Smooth muscle cell (in vitro differentiated cells): ENCODE results near the gene OBP2A. TPM values are rescaled to one million over a fixed set of nuclear protein-coding genes. Genes with fewer than 3 reads are reported as not detected.
"Not testable (repeated sequence)": the region's sequence is repeated elsewhere in the genome, so short reads cannot be mapped to it uniquely, and the experiment has no call there.

ENCODE experiments used
- DNase-seq: peaks from one replicate; lab custom pipeline; 2025; ENCODE audit not compliant: unreplicated experiment; lab: John Stamatoyannopoulos, UW
- H2AFZ ChIP-seq: fragments of 200-600 bp; sonication (generic); 2 replicates; pipeline ENCODE4 v1.6.0; 2016; ENCODE audit warnings: antibody characterized with exemption, low read depth, mild to moderate bottlenecking
- H3F3A ChIP-seq: fragments of 200-600 bp; sonication (generic); 2 replicates; pipeline ENCODE4 v1.6.0; 2017; ENCODE audit warnings: antibody characterized with exemption, low read depth
- H3K27ac ChIP-seq: fragments of 200-600 bp; sonication (generic); 2 replicates; pipeline ENCODE4 v1.5.1; 2016; ENCODE audit warnings: low read depth, mild to moderate bottlenecking
- H3K27me3 ChIP-seq: fragments of 200-600 bp; sonication (generic); 2 replicates; pipeline ENCODE4 v1.6.1; 2016; ENCODE audit warnings: low read depth, mild to moderate bottlenecking
- H3K36me3 ChIP-seq: fragments of 200-600 bp; sonication (generic); 2 replicates; pipeline ENCODE4 v1.5.1; 2016; ENCODE audit warnings: low read depth
- H3K4me1 ChIP-seq: fragments of 200-600 bp; sonication (generic); 2 replicates; pipeline ENCODE4 v1.5.1; 2016; ENCODE audit warnings: low read depth
- H3K4me2 ChIP-seq: fragments of 200-600 bp; sonication (generic); 2 replicates; pipeline ENCODE4 v1.6.0; 2016; ENCODE audit warnings: mild to moderate bottlenecking
- H3K4me3 ChIP-seq: fragments of 200-600 bp; sonication (generic); 2 replicates; pipeline ENCODE4 v1.5.1; 2016; ENCODE audit warnings: mild to moderate bottlenecking
- H3K79me2 ChIP-seq: fragments of 200-600 bp; sonication (generic); 2 replicates; pipeline ENCODE4 v1.6.0; 2016; ENCODE audit warnings: low read depth, mild to moderate bottlenecking
- H3K9ac ChIP-seq: fragments of 200-600 bp; sonication (generic); 2 replicates; pipeline ENCODE4 v1.6.0; 2016; ENCODE audit warnings: low read depth
- H3K9me3 ChIP-seq: fragments of 200-600 bp; sonication (generic); replicated peaks from 2 replicates; pipeline ENCODE4 v1.5.1; 2016; ENCODE audit warnings: low read depth
- H4K20me1 ChIP-seq: fragments of 200-600 bp; sonication (generic); 2 replicates; pipeline ENCODE4 v1.6.0; 2016; ENCODE audit warnings: low read depth
- CTCF ChIP-seq: fragments of 200-600 bp; sonication (generic); IDR thresholded peaks from 2 replicates; pipeline ENCODE4 v1.5.1; 2017; ENCODE audit warnings: borderline replicate concordance, mild to moderate bottlenecking, antibody characterized with exemption; ENCODE audit not compliant: insufficient read depth, poor library complexity, severe bottlenecking
- WGBS: methylation state at CpG from one replicate; pipeline ENCODE4 v1.1.7; 2016; ENCODE audit warnings: low lambda C conversion rate; 5-methylcytosine and 5-hydroxymethylcytosine counted together
- polyA plus RNA-seq: library from polyadenylated mRNA; unstranded; fragments of >200 nt; fragmentation: Nextera tagmentation; extraction: Ambion mirVana; gene quantifications from 2 replicates; pipeline ENCODE4 v1.2.1, GENCODE V29; 2016
- total RNA-seq: library from RNA; depleted of rRNA; stranded (reverse); fragments of >200 nt; gene quantifications from 2 replicates; pipeline ENCODE4 v1.2.3, GENCODE V29; 2014

Gene OBP2A
- total and polyA plus RNA-seq, 2 experiments from 2014 or later: 0.61 TPM; not detected in 1

GRCh38 chr9:135544981-135545635, 818 bp upstream of the OBP2A start:
- H3K27me3 ChIP-seq: no peaks in the 10 kb centered on the region
- H3K4me1 ChIP-seq: peaks cover 3% of the 10 kb centered on the region
- no peak overlapping the region for H3K27ac ChIP-seq
- no peaks in the 10 kb centered on the region for H3F3A ChIP-seq
- no peaks in the 10 kb centered on the region for H3K36me3 ChIP-seq
- no peak for TF ChIP-seq CTCF
- no peak overlapping the region for H3K4me3 ChIP-seq
- no peaks in the 10 kb centered on the region for H3K79me2 ChIP-seq
- no peaks in the 10 kb centered on the region for H4K20me1 ChIP-seq
- H3K9ac ChIP-seq: no peak overlapping the region
- WGBS: 91% methylated on average over 18 of the region's 18 CpGs
- no peak overlapping the region for H2AFZ ChIP-seq
- no peak overlapping the region for H3K4me2 ChIP-seq
- H3K9me3 ChIP-seq: no peaks in the 10 kb centered on the region
- no peak for DNase-seq

- not testable (repeated sequence) for H3K27ac ChIP-seq, H3K9me3 ChIP-seq, H3K9ac ChIP-seq, H3K79me2 ChIP-seq, H2AFZ ChIP-seq, H4K20me1 ChIP-seq, DNase-seq, H3K4me1 ChIP-seq, H3K4me3 ChIP-seq, H3K4me2 ChIP-seq, H3K27me3 ChIP-seq, H3F3A ChIP-seq, H3K36me3 ChIP-seq
- WGBS: 97% methylated on average over 21 of the region's 21 CpGs
These were observed 1.1 kb downstream of the OBP2A start for GRCh38 chr9:135546792-135547617.

GRCh38 chr9:135547756-135548736, 2.1 kb downstream of the OBP2A start:
- no peak for DNase-seq
- Histone ChIP-seq H3K4me1 (peaks cover 3% of the 10 kb centered on the region), H3K4me2 (no peak overlapping the region), H3K9me3 (no peaks in the 10 kb centered on the region), H3K27me3 (no peaks in the 10 kb centered on the region), H3K4me3 (no peak overlapping the region), H2AFZ (no peak overlapping the region), H3F3A (no peaks in the 10 kb centered on the region), H3K9ac (no peak overlapping the region), H3K27ac (no peak overlapping the region), H3K79me2 (no peaks in the 10 kb centered on the region), H4K20me1 (no peaks in the 10 kb centered on the region), H3K36me3 (no peaks in the 10 kb centered on the region)
- 94% methylated on average over 28 of the region's 28 CpGs for WGBS
- no peak for TF ChIP-seq CTCF

- WGBS: 97% methylated on average over 21 of the region's 28 CpGs
These were observed 3.8 kb downstream of the OBP2A start for GRCh38 chr9:135549478-135550343.

More at GRCh38 chr9:135549478-135550343, 3.8 kb downstream of the OBP2A start:
- not testable (repeated sequence) for H3K4me1 ChIP-seq, H4K20me1 ChIP-seq, H3K4me2 ChIP-seq, H3K36me3 ChIP-seq, H3K4me3 ChIP-seq, H2AFZ ChIP-seq, H3K79me2 ChIP-seq, H3K27ac ChIP-seq, DNase-seq, H3K9me3 ChIP-seq, H3K27me3 ChIP-seq, H3K9ac ChIP-seq, H3F3A ChIP-seq
